HepG2 (cell line): ENCODE measurements around the gene CCDC6. TPM values are rescaled to one million over a fixed set of nuclear protein-coding genes. Genes with fewer than 3 reads are reported as not detected.

Experiments
- HCFC1 ChIP-seq: fragments of 150-350 bp; IDR thresholded peaks from 2 replicates; pipeline ENCODE4 v1.6.1; 2014; ENCODE audit warnings: low read depth, low read length
- MIER3 ChIP-seq: IDR thresholded peaks from 2 replicates; pipeline ENCODE4 v1.6.1; 2016; ENCODE audit warnings: missing compliant biosample characterization, borderline replicate concordance
- NFE2 ChIP-seq: sonication (generic); formaldehyde crosslinking; IDR thresholded peaks from 2 replicates; pipeline ENCODE4 v1.4.0; 2020; ENCODE audit warnings: missing genetic modification reagents
- NFE2L1 ChIP-seq: sonication (generic); formaldehyde crosslinking; IDR thresholded peaks from 2 replicates; pipeline ENCODE4 v1.4.0; 2020; ENCODE audit warnings: missing genetic modification reagents, mild to moderate bottlenecking, borderline replicate concordance
- NFIB ChIP-seq: sonication (generic); formaldehyde crosslinking; IDR thresholded peaks from 2 replicates; pipeline ENCODE4 v1.9.0; 2021; ENCODE audit warnings: missing genetic modification reagents, mild to moderate bottlenecking, borderline replicate concordance
- ZBTB34 ChIP-seq: sonication (generic); formaldehyde crosslinking; IDR thresholded peaks from 2 replicates; pipeline ENCODE4 v1.8.0; 2022; ENCODE audit warnings: mild to moderate bottlenecking, missing genetic modification reagents
- ZBTB7B ChIP-seq: sonication (generic); formaldehyde crosslinking; IDR thresholded peaks from 2 replicates; pipeline ENCODE4 v1.4.0; 2020; ENCODE audit warnings: missing genetic modification reagents
- ZFP62 ChIP-seq: sonication (generic); formaldehyde crosslinking; IDR thresholded peaks from 2 replicates; pipeline ENCODE4 v1.4.0; 2020; ENCODE audit warnings: missing genetic modification reagents
- ZNF230 ChIP-seq: sonication (generic); formaldehyde crosslinking; IDR thresholded peaks from 2 replicates; pipeline ENCODE4 v1.4.0; 2020; ENCODE audit warnings: mild to moderate bottlenecking, missing genetic modification reagents
- ZNF256 ChIP-seq: sonication (generic); formaldehyde crosslinking; conservative IDR thresholded peaks from 2 replicates; pipeline ENCODE4 v1.4.0; 2020; ENCODE audit warnings: missing genetic modification reagents
- ZNF274 ChIP-seq: sonication (generic); formaldehyde crosslinking; IDR thresholded peaks from 2 replicates; pipeline ENCODE4 v1.5.1; 2020; ENCODE audit warnings: mild to moderate bottlenecking, missing genetic modification reagents
- ZNF333 ChIP-seq: sonication (generic); formaldehyde crosslinking; IDR thresholded peaks from 2 replicates; pipeline ENCODE4 v1.4.0; 2020; ENCODE audit warnings: mild to moderate bottlenecking, missing genetic modification reagents, borderline replicate concordance
- polyA plus RNA-seq, 8 experiments: library from polyadenylated mRNA; depleted of rRNA in 3 of 8; stranded (reverse) in 7 of 8; unstranded in 1 of 8; fragments of >200 nt; fragmentation: Illumina TruSeq in 4 of 8; extraction: Trizol in 4 of 8; gene quantifications; 2 replicates each; pipeline versions ENCODE4 v1.2.1 to v1.2.3, GENCODE V29; 2011 to 2016; ENCODE audit warnings: low read depth in 4 of 8, missing spikeins in 1 of 8, mixed read lengths in 1 of 8; ENCODE audit not compliant: insufficient read depth in 1 of 8
- total RNA-seq, 5 experiments: library from RNA; depleted of rRNA; stranded (reverse); fragments of >200 nt; fragmentation: Illumina TruSeq; extraction: Trizol; gene quantifications; 2 replicates each; pipeline ENCODE4 v1.2.3, GENCODE V29; 2016; ENCODE audit warnings: low read depth in 1 of 5
- TF ChIP-seq, protein P1 (sequence below): sonication (generic); formaldehyde crosslinking; IDR thresholded peaks from 2 replicates; pipeline ENCODE4 v1.4.0; 2020; ENCODE audit warnings: missing genetic modification reagents
- TF ChIP-seq, protein P2 (sequence below): sonication (generic); formaldehyde crosslinking; IDR thresholded peaks from 2 replicates; pipeline ENCODE4 v1.4.0; 2020; ENCODE audit warnings: missing genetic modification reagents
- TF ChIP-seq, protein P3 (sequence below): sonication (generic); formaldehyde crosslinking; IDR thresholded peaks from 2 replicates; pipeline ENCODE4 v1.8.1; 2023; ENCODE audit warnings: mild to moderate bottlenecking, missing genetic modification reagents

The CCDC6 gene
- total and polyA plus RNA-seq, 2 of the 13 experiments (the other 11 are each of a cell fraction or from before 2014, with no cell fraction given) = 17.9 to 18.3 TPM

- TF ChIP-seq, protein P1, sequence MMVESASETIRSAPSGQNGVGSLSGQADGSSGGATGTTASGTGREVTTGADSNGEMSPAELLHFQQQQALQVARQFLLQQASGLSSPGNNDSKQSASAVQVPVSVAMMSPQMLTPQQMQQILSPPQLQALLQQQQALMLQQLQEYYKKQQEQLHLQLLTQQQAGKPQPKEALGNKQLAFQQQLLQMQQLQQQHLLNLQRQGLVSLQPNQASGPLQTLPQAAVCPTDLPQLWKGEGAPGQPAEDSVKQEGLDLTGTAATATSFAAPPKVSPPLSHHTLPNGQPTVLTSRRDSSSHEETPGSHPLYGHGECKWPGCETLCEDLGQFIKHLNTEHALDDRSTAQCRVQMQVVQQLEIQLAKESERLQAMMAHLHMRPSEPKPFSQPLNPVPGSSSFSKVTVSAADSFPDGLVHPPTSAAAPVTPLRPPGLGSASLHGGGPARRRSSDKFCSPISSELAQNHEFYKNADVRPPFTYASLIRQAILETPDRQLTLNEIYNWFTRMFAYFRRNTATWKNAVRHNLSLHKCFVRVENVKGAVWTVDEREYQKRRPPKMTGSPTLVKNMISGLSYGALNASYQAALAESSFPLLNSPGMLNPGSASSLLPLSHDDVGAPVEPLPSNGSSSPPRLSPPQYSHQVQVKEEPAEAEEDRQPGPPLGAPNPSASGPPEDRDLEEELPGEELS = peak; percentile 63
- TF ChIP-seq NFE2L1 (CRISPR knock-in tag) = no peak
- TF ChIP-seq MIER3 (CRISPR knock-in tag) = no peak
- TF ChIP-seq ZBTB7B (CRISPR knock-in tag) = peak; percentile 92
- TF ChIP-seq, protein P2, sequence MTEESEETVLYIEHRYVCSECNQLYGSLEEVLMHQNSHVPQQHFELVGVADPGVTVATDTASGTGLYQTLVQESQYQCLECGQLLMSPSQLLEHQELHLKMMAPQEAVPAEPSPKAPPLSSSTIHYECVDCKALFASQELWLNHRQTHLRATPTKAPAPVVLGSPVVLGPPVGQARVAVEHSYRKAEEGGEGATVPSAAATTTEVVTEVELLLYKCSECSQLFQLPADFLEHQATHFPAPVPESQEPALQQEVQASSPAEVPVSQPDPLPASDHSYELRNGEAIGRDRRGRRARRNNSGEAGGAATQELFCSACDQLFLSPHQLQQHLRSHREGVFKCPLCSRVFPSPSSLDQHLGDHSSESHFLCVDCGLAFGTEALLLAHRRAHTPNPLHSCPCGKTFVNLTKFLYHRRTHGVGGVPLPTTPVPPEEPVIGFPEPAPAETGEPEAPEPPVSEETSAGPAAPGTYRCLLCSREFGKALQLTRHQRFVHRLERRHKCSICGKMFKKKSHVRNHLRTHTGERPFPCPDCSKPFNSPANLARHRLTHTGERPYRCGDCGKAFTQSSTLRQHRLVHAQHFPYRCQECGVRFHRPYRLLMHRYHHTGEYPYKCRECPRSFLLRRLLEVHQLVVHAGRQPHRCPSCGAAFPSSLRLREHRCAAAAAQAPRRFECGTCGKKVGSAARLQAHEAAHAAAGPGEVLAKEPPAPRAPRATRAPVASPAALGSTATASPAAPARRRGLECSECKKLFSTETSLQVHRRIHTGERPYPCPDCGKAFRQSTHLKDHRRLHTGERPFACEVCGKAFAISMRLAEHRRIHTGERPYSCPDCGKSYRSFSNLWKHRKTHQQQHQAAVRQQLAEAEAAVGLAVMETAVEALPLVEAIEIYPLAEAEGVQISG (CRISPR knock-in tag) = peak; percentile 99
- TF ChIP-seq ZNF256 (CRISPR knock-in tag) = no peak
- no peak for TF ChIP-seq ZNF333 (CRISPR knock-in tag)
- no peak for TF ChIP-seq NFIB
- TF ChIP-seq, protein P3, sequence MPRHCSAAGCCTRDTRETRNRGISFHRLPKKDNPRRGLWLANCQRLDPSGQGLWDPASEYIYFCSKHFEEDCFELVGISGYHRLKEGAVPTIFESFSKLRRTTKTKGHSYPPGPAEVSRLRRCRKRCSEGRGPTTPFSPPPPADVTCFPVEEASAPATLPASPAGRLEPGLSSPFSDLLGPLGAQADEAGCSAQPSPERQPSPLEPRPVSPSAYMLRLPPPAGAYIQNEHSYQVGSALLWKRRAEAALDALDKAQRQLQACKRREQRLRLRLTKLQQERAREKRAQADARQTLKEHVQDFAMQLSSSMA (CRISPR knock-in tag) = peak; percentile 27; the same call in 1 of the 2 replicates
- TF ChIP-seq HCFC1 = no peak; the same call in 1 of the 2 replicates
- peak; percentile 86 for TF ChIP-seq ZBTB34 (CRISPR knock-in tag)
- TF ChIP-seq ZNF274 = no peak; the same call in 1 of the 2 replicates
- TF ChIP-seq ZFP62 (CRISPR knock-in tag) = no peak
- TF ChIP-seq ZNF230 (CRISPR knock-in tag) = peak; percentile 95
- TF ChIP-seq NFE2 = no peak
Measured at GRCh38 chr10:59906417-59907202, at the start of gene CCDC6 (continued).
